K562 (cell line): ENCODE data around the gene HADHB.

Experiments used
- E2F1 ChIP-seq: sonication (generic); formaldehyde crosslinking; IDR thresholded peaks from 2 replicates; pipeline ENCODE4 v1.8.1; 2023; ENCODE audit warnings: mild to moderate bottlenecking, missing genetic modification reagents, moderate library complexity
- ESRRA ChIP-seq: fragments of 450-650 bp; IDR thresholded peaks from 2 replicates; pipeline ENCODE4 v1.6.1; 2014; ENCODE audit warnings: low read depth, mild to moderate bottlenecking, moderate library complexity, borderline replicate concordance
- NR1H2 ChIP-seq: sonication (generic); formaldehyde crosslinking; IDR thresholded peaks from 2 replicates; pipeline ENCODE4 v1.4.0; 2020; ENCODE audit warnings: mild to moderate bottlenecking, missing genetic modification reagents
- NR2C1 ChIP-seq, 2 experiments: fragments of 450-650 bp; IDR thresholded peaks; 2 replicates each; pipeline ENCODE4 v1.6.1; 2017; ENCODE audit warnings: mild to moderate bottlenecking in 2 of 2, antibody characterized with exemption in 1 of 2, inconsistent platforms in 1 of 2, missing compliant biosample characterization in 1 of 2, missing genetic modification characterization in 1 of 2
- YY1 ChIP-seq, 3 experiments: IDR thresholded peaks; 2 replicates each; pipeline ENCODE4 v1.6.1; 2011; ENCODE audit warnings: low read length in 2 of 3, mild to moderate bottlenecking in 2 of 3, moderate library complexity in 2 of 3, borderline replicate concordance in 1 of 3, control low read depth in 1 of 3, low read depth in 1 of 3; ENCODE audit not compliant: insufficient read depth in 3 of 3, insufficient replicate concordance in 2 of 3, control insufficient read depth in 1 of 3, insufficient read length in 1 of 3; ENCODE audit errors: extremely low read depth in 1 of 3
- ZNF449 ChIP-seq: fragments of 250-450 bp; sonication (Bioruptor Pico); IDR thresholded peaks from 2 replicates; pipeline ENCODE4 v1.8.0; 2022; ENCODE audit warnings: moderate library complexity, mild to moderate bottlenecking, inconsistent platforms
- TF ChIP-seq, protein P1 (sequence below): sonication (generic); formaldehyde crosslinking; IDR thresholded peaks from 2 replicates; pipeline ENCODE4 v1.8.1; 2023; ENCODE audit warnings: mild to moderate bottlenecking, missing genetic modification reagents

- TF ChIP-seq E2F1 (CRISPR knock-in tag) (no peak), ZNF449 (CRISPR knock-in tag) (no peak), ESRRA (no peak), NR2C1 (IDR thresholded peaks at IDR 0.05) (no peak), NR2C1 (tag; IDR thresholded peaks at IDR 0.05) (no peak), YY1 (IDR thresholded peaks at IDR 0.05; ENCODE audit: borderline replicate concordance in 1 of 3, control insufficient read depth in 1 of 3, extremely low read depth in 1 of 3, insufficient read depth in 3 of 3, insufficient read length in 1 of 3, insufficient replicate concordance in 2 of 3, low read depth in 1 of 3, low read length in 2 of 3) (no peak), NR1H2 (CRISPR knock-in tag) (no peak)
- TF ChIP-seq, protein P1, sequence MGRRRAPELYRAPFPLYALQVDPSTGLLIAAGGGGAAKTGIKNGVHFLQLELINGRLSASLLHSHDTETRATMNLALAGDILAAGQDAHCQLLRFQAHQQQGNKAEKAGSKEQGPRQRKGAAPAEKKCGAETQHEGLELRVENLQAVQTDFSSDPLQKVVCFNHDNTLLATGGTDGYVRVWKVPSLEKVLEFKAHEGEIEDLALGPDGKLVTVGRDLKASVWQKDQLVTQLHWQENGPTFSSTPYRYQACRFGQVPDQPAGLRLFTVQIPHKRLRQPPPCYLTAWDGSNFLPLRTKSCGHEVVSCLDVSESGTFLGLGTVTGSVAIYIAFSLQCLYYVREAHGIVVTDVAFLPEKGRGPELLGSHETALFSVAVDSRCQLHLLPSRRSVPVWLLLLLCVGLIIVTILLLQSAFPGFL = no peak
Measured at GRCh38 chr2:26195040-26195984, 49.4 kb upstream of the HADHB start.
